Activated naive CD8-positive, alpha-beta T cell (primary cell): ENCODE measurements around the gene TBC1D32.
"Not testable (repeated sequence)": the region's sequence is repeated elsewhere in the genome, so short reads cannot be mapped to it uniquely, and the experiment has no call there.

ENCODE experiments used
- H3K27ac Mint-ChIP-seq: one replicate; pipeline ENCODE4 v1.8.0; 2021; ENCODE audit warnings: mixed read lengths
- H3K27me3 Mint-ChIP-seq: one replicate; pipeline ENCODE4 v1.8.0; 2021; ENCODE audit warnings: mixed read lengths
- H3K36me3 Mint-ChIP-seq: one replicate; pipeline ENCODE4 v1.8.0; 2021; ENCODE audit warnings: mixed read lengths
- H3K4me1 Mint-ChIP-seq: one replicate; pipeline ENCODE4 v1.8.0; 2021; ENCODE audit warnings: low read depth, mixed read lengths
- H3K4me3 Mint-ChIP-seq: one replicate; pipeline ENCODE4 v1.8.0; 2021; ENCODE audit warnings: mild to moderate bottlenecking, mixed read lengths
- H3K9me3 Mint-ChIP-seq: one replicate; pipeline ENCODE4 v1.8.0; 2021; ENCODE audit warnings: low read depth, mixed read lengths

TBC1D32 gene

DNA sequence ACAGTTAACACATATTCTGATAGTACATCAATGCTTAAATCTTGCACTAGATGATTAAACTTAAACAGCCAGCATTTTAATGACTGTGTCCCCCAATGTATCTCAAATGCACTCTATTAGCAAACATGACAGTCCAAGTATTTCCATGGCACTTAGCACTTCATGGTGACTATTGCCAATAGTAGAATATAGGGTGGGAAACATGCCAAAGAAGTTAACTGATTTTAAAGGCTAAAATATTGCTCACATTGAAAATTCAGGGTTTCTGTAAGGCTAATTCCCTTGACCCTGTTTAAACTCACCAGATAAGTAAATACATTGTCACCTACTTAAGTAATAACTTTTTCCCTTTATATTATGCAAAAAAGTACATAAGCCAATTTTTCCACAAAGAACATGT is 266.9 kb downstream of the TBC1D32 start:
- Mint-ChIP-seq H3K27me3 (peaks cover 2% of the 10 kb centered on the region), H3K27ac (no peak overlapping the region), H3K4me1 (no peaks in the 10 kb centered on the region), H3K4me3 (no peak overlapping the region), H3K9me3 (peaks cover 25% of the 10 kb centered on the region), H3K36me3 (peaks cover 34% of the 10 kb centered on the region)

DNA sequence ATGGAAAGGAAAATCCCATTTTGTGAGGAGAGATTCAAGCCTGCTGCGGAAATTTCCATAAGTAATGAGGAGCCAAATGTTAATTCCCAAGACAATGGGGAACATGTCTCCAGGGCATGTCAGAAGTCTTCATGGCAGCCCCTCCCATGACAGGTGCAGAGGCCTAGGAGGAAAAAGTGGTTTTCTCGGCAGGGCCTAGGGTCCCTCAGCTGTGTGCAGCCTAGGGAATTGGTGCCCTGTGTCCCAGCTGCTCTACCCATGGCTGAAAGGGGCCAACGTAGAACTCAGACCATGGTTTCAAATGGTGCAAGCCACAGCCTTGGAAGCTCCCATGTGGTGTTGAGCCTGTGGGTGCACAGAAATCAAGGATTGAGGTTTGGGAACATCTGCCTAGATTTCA is 269.9 kb downstream of the TBC1D32 start:
- H3K9me3 Mint-ChIP-seq = peaks cover 15% of the 10 kb centered on the region
- no peak overlapping the region for H3K27ac Mint-ChIP-seq
- peaks cover 27% of the 10 kb centered on the region for H3K36me3 Mint-ChIP-seq
- H3K27me3 Mint-ChIP-seq = peaks cover 4% of the 10 kb centered on the region
- no peak overlapping the region for H3K4me3 Mint-ChIP-seq
- H3K4me1 Mint-ChIP-seq = no peaks in the 10 kb centered on the region

DNA sequence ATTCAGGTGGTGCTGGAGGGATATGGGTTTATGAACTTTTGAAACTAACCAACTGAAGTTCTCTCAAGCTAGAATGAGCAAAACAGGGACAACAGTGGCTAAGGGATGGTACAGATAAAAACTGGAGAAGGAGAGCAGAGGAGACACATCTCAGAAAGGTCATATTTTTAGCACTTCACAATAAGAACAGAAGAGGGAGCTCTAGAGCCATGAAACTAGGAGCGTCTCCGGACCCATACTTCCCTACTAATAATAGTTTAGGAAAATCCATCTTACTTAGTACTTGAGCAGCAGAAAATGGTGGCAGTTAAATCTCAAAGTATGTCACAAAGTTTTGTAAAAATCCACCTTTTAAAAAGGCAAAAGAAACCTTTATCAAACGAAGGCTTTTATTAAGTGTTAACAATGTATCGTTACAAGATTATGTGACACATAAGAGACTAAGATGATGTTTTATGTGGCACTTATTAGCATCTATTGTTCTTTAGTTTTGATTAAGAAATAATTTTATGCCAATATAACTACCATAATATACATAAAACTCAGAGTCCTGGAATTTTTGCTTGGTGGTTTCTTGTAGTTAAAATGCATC is 278.6 kb downstream of the TBC1D32 start:
- Mint-ChIP-seq H3K36me3 (no peaks in the 10 kb centered on the region), H3K9me3 (no peaks in the 10 kb centered on the region), H3K27ac (no peak overlapping the region), H3K4me3 (no peak overlapping the region), H3K27me3 (no peaks in the 10 kb centered on the region), H3K4me1 (no peaks in the 10 kb centered on the region)

DNA sequence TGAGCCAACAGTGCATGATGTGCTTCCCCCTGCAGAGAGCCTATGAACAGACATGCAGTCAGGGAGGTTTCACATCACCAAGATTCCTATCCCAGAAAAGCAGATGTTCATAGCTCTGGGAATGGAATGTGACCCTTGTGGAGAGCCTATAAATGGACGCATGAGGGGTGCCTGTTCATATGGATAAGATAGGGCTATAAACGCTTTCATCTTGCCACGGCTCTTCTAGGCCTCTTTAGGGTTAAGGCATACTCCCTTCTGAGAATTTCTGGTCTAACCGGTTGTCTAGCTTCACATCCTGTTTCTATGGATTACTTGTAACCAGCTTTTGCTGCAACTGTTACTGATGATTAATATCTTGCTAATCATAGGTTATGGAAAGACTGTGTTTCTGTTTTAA is 285.7 kb downstream of the TBC1D32 start:
- H3K4me1 Mint-ChIP-seq, H3K9me3 Mint-ChIP-seq, H3K27me3 Mint-ChIP-seq, H3K4me3 Mint-ChIP-seq, H3K27ac Mint-ChIP-seq, H3K36me3 Mint-ChIP-seq: not testable (repeated sequence)

DNA sequence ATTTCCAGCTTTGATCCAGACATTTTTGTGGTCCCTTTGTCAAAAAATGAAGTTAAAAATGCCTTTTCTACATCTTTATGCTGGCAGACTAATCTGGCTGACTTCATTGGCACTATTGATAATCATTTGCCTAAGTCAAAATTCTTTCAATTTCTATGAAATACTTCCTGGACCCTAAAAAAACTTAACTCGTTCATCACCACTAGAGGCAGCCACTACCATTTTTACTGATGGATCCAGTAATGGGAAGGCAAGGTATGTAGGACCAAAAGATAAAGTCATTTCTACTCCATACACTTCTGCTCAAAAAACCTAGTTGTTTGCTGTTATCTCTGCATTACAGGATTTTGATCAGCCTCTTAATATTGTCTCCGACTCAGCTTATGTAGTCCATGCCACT is 289.4 kb downstream of the TBC1D32 start:
- not testable (repeated sequence) for H3K36me3 Mint-ChIP-seq, H3K4me1 Mint-ChIP-seq, H3K4me3 Mint-ChIP-seq, H3K27ac Mint-ChIP-seq, H3K9me3 Mint-ChIP-seq, H3K27me3 Mint-ChIP-seq

DNA sequence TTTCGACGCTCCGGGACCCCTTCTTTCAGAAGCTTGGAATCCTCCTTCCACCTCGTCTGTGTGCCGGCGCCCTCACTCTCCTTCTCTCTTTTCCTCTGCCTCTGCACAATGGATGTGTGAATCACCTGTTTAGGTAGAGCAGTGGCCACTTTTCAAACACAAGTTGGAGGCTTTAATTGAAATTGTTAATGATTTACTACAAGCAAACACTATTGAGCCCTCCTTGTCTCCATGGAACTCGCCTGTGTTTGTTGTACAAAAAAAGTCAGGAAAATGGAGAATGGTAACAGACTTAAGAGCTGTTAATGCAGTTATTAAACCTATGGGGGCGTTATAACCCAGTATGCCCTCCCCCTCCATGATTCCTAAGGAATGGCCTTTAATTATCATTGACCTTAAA is 290.6 kb downstream of the TBC1D32 start:
- H3K27me3 Mint-ChIP-seq, H3K9me3 Mint-ChIP-seq, H3K27ac Mint-ChIP-seq, H3K36me3 Mint-ChIP-seq, H3K4me1 Mint-ChIP-seq, H3K4me3 Mint-ChIP-seq: not testable (repeated sequence)

DNA sequence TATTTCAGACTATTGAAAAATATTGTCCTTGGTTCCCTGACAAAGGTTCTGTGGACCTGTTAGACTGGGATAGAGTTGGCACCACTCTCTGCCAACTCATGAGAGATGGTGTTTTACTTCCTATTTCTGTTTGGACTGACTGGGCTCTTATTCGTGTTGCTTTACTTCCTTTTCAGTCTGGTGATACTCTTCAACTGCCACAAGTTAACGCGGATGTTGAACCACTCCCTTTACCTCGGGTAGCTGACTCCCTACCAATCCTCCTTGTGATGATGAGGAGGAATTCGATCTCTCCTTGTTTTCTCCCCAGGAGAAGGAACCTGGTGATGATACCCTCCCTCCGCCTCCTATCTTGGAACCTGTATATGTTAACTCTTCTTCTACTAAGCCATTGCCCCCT is 291.1 kb downstream of the TBC1D32 start:
- not testable (repeated sequence) for H3K9me3 Mint-ChIP-seq

DNA sequence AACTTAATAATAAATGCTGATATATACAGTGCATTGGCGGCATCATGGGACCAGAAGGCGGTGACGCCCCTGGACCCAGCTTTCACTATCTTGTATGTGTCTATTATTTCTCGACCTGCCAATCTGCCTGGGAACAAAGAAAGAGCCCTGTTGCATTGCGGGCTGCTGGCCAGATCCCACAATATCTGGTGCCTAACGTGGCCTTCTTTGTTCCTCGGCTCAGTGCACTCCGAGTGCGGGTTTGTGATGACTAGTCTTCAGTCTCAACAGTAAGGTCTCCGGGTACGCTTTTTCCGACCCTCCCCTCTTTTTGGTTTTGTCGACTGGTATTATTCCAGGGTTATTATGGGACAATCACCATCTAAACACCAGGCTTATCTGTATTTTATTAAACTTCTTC is 291.5 kb downstream of the TBC1D32 start:
- no peak overlapping the region for H3K4me3 Mint-ChIP-seq
- no peak overlapping the region for H3K27ac Mint-ChIP-seq
- no peaks in the 10 kb centered on the region for H3K4me1 Mint-ChIP-seq
- no peaks in the 10 kb centered on the region for H3K36me3 Mint-ChIP-seq
- no peaks in the 10 kb centered on the region for H3K27me3 Mint-ChIP-seq
- H3K9me3 Mint-ChIP-seq = no peaks in the 10 kb centered on the region

More for the DNA sequence above, 291.1 kb downstream of the TBC1D32 start:
- not testable (repeated sequence) for H3K4me1 Mint-ChIP-seq, H3K4me3 Mint-ChIP-seq, H3K36me3 Mint-ChIP-seq, H3K27ac Mint-ChIP-seq, H3K27me3 Mint-ChIP-seq

DNA sequence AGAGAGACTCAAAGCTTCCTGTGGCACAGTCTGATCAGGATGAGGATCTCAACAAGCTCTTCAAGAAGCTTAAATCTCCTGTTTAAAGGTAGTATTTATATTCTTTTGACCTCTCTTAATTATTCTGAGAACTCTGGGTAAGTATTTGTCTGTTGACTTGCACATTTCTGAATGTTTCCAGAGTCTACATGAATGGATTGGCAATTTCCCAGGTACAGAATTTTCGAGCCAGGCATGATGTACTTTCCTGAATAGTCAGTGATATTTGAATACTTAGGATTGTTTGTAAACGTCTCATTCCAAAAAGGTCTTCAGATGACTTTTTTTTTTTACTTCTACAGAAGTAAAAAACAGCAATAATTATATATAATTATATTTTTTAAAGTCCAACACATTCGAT is 293.4 kb downstream of the TBC1D32 start:
- H3K9me3 Mint-ChIP-seq = no peaks in the 10 kb centered on the region
- H3K4me3 Mint-ChIP-seq = no peak overlapping the region
- H3K4me1 Mint-ChIP-seq = no peaks in the 10 kb centered on the region
- H3K27me3 Mint-ChIP-seq = no peaks in the 10 kb centered on the region
- H3K27ac Mint-ChIP-seq = no peak overlapping the region
- H3K36me3 Mint-ChIP-seq = no peaks in the 10 kb centered on the region

DNA sequence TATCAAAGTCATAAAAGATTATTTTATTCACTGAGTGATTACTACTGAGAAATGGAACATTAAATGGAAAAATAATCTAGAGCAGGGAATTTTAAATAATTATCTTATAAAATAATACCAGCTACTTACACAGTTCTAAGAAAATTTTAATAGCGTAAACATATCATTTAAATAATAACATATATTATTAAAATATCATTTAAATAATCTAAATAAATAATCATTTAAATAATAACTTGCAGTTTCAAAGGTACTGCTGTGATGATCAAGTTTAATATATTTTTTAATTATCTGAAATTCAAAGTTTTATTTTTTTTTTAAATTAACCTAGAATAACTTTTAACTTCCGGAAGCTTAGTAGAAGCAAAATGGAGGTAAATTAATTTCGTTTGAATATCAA is 301.2 kb downstream of the TBC1D32 start:
- H3K36me3 Mint-ChIP-seq = no peaks in the 10 kb centered on the region
- no peak overlapping the region for H3K27ac Mint-ChIP-seq
- H3K27me3 Mint-ChIP-seq = no peaks in the 10 kb centered on the region
- H3K9me3 Mint-ChIP-seq = no peaks in the 10 kb centered on the region
- H3K4me1 Mint-ChIP-seq = no peaks in the 10 kb centered on the region
- no peak overlapping the region for H3K4me3 Mint-ChIP-seq

DNA sequence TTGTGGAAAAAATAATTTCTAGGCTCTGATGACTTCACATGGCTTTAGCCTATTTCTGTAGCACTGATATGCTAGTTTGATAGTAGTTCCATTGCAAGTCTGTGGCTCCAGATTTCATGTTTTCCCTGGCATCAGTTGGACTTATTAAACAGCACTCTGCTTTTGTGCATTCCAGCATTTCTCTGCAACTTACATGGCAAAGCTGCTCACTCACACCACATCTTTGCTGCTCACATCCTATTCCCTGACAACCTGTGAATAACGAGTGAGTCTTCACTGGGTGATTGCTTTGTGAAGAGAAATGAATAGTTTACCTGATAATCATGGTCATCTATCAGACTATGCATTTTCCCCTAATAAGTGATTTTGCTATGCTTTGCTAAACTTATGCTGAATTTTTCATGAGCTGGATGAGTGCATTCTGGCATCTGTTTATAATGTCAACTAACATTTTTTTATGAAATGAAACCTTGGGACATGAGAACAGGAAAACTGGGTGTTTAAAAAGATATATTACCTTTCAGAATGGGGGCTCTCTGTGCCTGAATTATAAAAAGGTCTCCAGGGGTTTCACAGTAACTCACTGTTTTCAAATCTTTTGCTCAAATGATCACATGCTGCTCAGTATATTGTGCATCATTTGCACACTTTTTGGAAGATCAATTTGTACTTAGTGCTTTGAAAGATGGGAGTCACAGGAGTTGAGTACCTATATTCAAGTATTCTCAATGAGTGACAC is 301.8 kb downstream of the TBC1D32 start:
- H3K9me3 Mint-ChIP-seq = no peaks in the 10 kb centered on the region
- no peak overlapping the region for H3K4me3 Mint-ChIP-seq
- no peak overlapping the region for H3K27ac Mint-ChIP-seq
- H3K27me3 Mint-ChIP-seq = peaks cover 1% of the 10 kb centered on the region
- no peaks in the 10 kb centered on the region for H3K4me1 Mint-ChIP-seq
- no peaks in the 10 kb centered on the region for H3K36me3 Mint-ChIP-seq
